K562 (cell line): ENCODE results near the gene RBM19.

Experiments
- ATF2 ChIP-seq: sonication (generic); formaldehyde crosslinking; IDR thresholded peaks from 2 replicates; pipeline ENCODE4 v1.8.1; 2022; ENCODE audit warnings: missing genetic modification reagents
- CBX5 ChIP-seq: IDR thresholded peaks from 2 replicates; pipeline ENCODE4 v1.6.1; 2014; ENCODE audit warnings: low read depth, borderline replicate concordance
- HMGXB4 ChIP-seq: sonication (generic); formaldehyde crosslinking; IDR thresholded peaks from 2 replicates; pipeline ENCODE4 v1.8.1; 2023; ENCODE audit warnings: mild to moderate bottlenecking, missing genetic modification reagents
- MYC ChIP-seq, 2 experiments: fragments of 250-450 bp in 1 of 2; sonication (Bioruptor Pico) in 1 of 2; IDR thresholded peaks; 2 replicates each; pipeline versions ENCODE4 v1.5.1 to v1.6.1; 2012 to 2021; ENCODE audit warnings: low read depth in 2 of 2, borderline replicate concordance in 1 of 2, improper control_type of control experiment in 1 of 2, low read length in 1 of 2, mild to moderate bottlenecking in 1 of 2, moderate library complexity in 1 of 2
- PCBP2 ChIP-seq: fragments of 200-400 bp; formaldehyde crosslinking; IDR thresholded peaks from 2 replicates; pipeline ENCODE4 v1.6.1; 2018; ENCODE audit warnings: low read length, low read depth, mild to moderate bottlenecking, moderate library complexity; ENCODE audit not compliant: poor library complexity, severe bottlenecking
- SIRT6 ChIP-seq: IDR thresholded peaks from one replicate; pipeline ENCODE4 v1.6.1; 2012; ENCODE audit warnings: low read depth, mild to moderate bottlenecking, control low read depth, inconsistent platforms, low read length, moderate library complexity
- SMARCB1 ChIP-seq: IDR thresholded peaks from 2 replicates; pipeline ENCODE4 v1.6.1; 2011; ENCODE audit warnings: improper control_type of control experiment, low read depth; ENCODE audit not compliant: insufficient read length
- TAF7 ChIP-seq: fragments of 450-650 bp; IDR thresholded peaks from 2 replicates; pipeline ENCODE4 v1.6.1; 2016; ENCODE audit warnings: missing genetic modification characterization, missing compliant biosample characterization
- UBTF ChIP-seq, 2 experiments: IDR thresholded peaks; 2 replicates each; pipeline ENCODE4 v1.6.1; 2012; ENCODE audit warnings: improper control_type of control experiment in 2 of 2, low read depth in 2 of 2, low read length in 2 of 2, borderline replicate concordance in 1 of 2
- ZBTB26 ChIP-seq: fragments of 450-650 bp; formaldehyde crosslinking; IDR thresholded peaks from 2 replicates; pipeline ENCODE4 v1.4.0; 2022; ENCODE audit warnings: missing genetic modification characterization
- ZBTB33 ChIP-seq: sonication (generic); formaldehyde crosslinking; IDR thresholded peaks from 2 replicates; pipeline ENCODE4 v1.8.1; 2023; ENCODE audit warnings: mild to moderate bottlenecking, missing genetic modification reagents
- ZNF232 ChIP-seq: sonication (generic); formaldehyde crosslinking; IDR thresholded peaks from 2 replicates; pipeline ENCODE4 v1.8.0; 2022; ENCODE audit warnings: mild to moderate bottlenecking, missing genetic modification reagents

- TF ChIP-seq ZNF232, result no peak
- no peak for TF ChIP-seq ATF2
- no peak for TF ChIP-seq TAF7 (tag)
- TF ChIP-seq HMGXB4, result no peak
- TF ChIP-seq UBTF (IDR thresholded peaks at IDR 0.05; ENCODE audit: borderline replicate concordance in 1 of 2, low read depth in 2 of 2, low read length in 2 of 2), result no peak
- no peak for TF ChIP-seq ZBTB26 (CRISPR knock-in tag)
- no peak for TF ChIP-seq ZBTB33 (CRISPR knock-in tag)
- no peak for TF ChIP-seq CBX5
- TF ChIP-seq MYC (IDR thresholded peaks at IDR 0.05; ENCODE audit: low read depth, low read length), result no peak
- TF ChIP-seq MYC (CRISPR knock-in tag; IDR thresholded peaks at IDR 0.05; ENCODE audit: borderline replicate concordance, low read depth), result no peak
- no peak for TF ChIP-seq SMARCB1
- no peak for TF ChIP-seq PCBP2
- no peak for TF ChIP-seq SIRT6
Measured at GRCh38 chr12:113954547-113954946, 11.6 kb downstream of the RBM19 start.
